ENCODE measurements around the gene WDCP.
"Not testable (repeated sequence)": the region's sequence is repeated elsewhere in the genome, so short reads cannot be mapped to it uniquely, and the experiment has no call there.

The WDCP gene

GRCh38 chr2:24046930-24047702 lies at the start of gene WDCP:
WDCP (minus strand) TSS chr2:24047391; CDS start chr2:24039494, 7,897 bp downstream.
- peak; percentile 99 for DNase-seq (ENCODE audit: low read depth)

DNA sequence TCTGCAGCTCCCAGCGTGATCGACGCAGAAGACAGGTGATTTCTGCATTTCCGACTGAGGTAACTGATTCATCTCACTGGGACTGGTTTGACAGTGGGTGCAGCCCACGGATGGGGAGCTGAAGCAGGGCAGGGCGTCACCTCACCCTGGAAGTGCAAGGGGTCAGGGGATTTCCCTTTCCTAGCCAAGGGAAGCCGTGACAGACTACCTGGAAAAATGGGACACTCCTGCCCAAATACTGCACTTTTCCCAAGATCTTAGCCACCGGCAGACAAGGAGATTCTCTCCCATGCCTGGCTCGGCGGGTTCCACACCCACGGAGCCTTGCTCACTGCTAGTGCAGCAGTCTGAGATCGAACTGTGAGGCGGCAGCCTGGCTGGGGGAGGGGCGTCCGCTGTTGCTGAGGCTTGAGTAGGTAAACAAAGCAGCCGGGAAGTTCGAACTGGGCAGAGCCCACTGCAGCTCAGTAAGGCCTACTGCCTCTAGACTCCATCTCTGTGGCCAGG lies 48.0 kb upstream of the WDCP start:
- DNase-seq (ENCODE audit: low read depth): not testable (repeated sequence)

DNA sequence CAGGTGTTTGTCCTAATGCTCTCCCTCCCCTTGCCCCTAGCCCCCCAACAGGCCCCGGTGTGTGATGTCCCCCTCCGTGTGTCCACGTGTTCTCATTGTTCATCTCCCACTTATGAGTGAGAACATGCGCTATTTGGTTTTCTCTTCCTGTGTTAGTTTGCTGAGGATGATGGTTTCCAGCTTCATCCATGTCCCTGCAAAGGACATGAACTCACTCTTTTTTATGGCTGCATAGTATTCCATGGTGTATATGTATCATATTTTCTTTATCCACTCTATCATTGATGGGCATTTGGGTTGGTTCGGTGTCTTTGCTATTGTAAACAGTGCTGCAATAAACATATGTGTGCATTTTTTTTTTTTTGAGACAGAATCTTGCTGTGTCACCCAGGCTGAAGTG lies 46.1 kb upstream of the WDCP start:
- not testable (repeated sequence) for DNase-seq (ENCODE audit: low read depth)

- peak; percentile 83 for DNase-seq (ENCODE audit: low read depth)
These were observed 41.7 kb upstream of the WDCP start for GRCh38 chr2:24088821-24089359.

GRCh38 chr2:24087032-24087431 lies 39.8 kb upstream of the WDCP start:
- DNase-seq (ENCODE audit: low read depth): no peak

GRCh38 chr2:24086241-24086640 lies 39.0 kb upstream of the WDCP start:
- DNase-seq (ENCODE audit: low read depth): no peak

- no peak for DNase-seq (ENCODE audit: low read depth)
These were observed 38.0 kb upstream of the WDCP start for GRCh38 chr2:24085200-24085489.

DNA sequence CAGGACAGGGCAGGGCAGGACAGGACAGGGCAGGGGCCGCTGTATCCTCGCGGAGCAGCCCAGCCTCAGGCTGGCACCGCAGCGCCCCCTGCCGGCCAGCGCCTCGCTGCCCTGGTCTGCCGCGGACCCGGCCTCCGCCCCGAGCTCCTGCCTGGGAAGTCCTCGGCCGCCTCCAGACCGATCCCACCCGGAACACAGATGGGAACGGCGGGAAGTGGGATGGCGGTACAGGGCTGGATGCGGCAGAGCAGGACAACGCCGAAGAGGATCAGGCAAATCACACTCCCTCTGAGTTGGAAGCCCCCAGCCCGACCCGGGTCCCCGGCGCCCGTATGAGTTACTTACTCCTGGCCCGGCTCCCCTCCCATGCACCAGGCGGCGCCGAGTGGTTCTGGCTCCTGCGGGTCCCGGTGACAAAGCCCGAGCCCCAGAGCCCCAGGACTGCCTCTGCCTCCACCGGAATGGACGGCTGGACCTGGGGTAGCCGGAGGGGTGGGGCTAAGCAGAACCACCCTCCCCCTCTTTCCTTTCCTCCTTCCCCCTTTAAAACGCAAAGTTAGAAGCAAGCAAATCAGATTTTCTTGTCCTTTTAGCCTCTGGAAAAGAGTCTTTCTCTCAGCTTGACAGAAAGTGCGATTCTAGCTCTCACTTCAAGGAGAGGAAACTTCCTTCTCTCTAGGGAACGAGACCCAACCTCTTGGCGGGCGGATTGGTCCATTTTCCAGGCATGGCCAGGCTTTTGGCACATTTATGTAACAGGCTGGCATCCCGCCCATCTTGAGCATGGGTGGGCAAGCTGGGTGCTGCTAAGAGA lies 37.4 kb upstream of the WDCP start, which contains the start of gene TP53I3:
Gene TP53I3 (minus strand): TSS at position 449 of the 814 bp plus-strand sequence. CDS start 508 bp downstream, outside the sequence.
- DNase-seq (ENCODE audit: low read depth): peak; percentile 77

GRCh38 chr2:24083567-24084385 lies 36.6 kb upstream of the WDCP start:
- DNase-seq (ENCODE audit: low read depth): peak; percentile 81

DNA sequence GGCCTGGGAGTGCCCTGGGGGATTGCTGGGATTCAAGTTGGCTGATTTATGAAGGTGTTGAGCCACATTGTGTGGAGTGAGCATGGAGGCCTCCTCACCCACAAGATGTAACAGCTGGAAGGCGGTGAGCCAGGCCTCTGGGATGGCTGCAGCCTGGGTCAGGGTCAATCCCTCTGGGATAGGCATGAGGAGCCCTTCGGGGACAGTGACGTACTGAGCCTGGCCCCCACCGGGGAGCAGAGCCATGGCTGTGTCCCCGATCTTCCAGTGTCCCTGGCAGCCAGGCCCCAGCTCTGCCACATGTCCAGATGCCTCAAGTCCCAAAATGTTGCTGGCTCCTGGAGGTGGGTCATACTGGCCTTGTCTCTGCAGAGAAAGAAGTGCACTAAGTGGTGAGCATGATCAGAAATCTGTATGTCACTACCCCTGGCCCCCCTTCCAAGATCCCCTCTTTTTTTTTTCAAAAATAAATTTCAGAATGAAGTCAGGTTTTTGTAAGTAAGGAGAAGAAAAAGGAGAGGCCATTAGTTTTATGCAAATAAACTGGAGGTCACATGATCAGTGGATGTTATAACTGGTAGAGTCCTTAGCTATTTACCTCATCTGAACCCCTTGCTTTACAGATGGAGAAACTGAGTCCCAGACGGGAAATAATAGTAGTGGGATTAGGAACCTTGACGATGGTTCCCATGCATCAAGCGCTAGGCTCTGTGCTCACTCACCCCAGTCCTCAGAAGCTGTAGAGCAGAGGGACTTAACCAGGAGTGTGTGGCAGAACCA lies 35.8 kb upstream of the WDCP start:
- no peak for DNase-seq (ENCODE audit: low read depth)

GRCh38 chr2:24080701-24081100 lies 33.5 kb upstream of the WDCP start:
- no peak for DNase-seq (ENCODE audit: low read depth)

DNA sequence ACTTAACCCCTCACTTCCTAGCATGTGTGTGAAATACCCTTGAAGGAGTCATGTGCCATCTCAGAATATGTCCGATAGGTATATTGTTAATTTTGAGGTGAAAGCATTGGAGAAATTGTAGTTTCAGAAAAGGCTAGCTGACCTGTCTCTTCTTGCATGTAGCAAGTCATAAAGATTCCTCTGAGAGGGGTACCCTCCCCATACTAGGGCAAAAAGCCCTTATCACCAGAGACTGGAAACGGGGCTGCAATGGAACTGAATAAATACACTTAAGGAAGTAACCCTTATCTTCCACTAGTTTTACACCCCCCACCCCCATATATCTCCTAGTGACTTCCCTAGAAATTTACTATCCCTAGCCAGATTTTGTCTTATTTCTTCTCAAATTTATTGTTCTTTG lies 30.7 kb upstream of the WDCP start:
- DNase-seq (ENCODE audit: low read depth): no peak

GRCh38 chr2:24077535-24077877 lies 30.3 kb upstream of the WDCP start:
- DNase-seq (ENCODE audit: low read depth): no peak

DNA sequence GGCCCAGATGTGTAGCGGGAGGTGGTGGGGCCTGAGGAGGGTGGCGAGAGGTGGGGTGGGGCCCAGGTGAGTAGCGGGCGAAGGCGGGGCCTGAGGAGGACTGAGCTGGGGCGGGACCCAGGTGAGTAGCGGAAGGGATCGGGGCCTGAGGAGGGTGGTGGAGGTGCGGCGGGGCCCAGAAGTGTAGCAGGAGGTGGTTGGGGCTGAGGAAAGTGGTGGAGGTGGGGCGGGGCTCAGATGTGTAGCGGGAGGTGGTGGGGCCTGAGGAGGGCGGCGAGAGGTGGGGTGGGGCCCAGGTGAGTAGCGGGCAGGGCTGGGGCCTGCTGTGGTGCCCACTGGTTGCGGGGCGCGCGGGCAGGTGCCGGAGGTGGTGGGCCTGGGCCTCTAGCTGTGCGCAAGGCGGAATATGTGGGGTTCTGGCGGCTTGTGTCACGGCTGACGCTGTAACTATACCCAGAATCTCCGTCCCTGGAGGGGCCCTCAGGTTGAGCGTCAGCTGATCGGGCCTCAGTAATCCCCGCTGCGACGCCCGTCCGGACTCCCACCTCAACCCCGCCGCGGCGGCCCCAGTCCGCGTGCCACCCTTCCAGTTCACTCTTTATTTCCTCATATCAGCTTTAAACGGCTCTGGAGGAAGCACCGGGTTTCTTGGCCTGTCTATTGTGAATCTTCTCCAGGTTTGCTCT lies 29.8 kb upstream of the WDCP start:
- DNase-seq (ENCODE audit: low read depth): no peak

DNA sequence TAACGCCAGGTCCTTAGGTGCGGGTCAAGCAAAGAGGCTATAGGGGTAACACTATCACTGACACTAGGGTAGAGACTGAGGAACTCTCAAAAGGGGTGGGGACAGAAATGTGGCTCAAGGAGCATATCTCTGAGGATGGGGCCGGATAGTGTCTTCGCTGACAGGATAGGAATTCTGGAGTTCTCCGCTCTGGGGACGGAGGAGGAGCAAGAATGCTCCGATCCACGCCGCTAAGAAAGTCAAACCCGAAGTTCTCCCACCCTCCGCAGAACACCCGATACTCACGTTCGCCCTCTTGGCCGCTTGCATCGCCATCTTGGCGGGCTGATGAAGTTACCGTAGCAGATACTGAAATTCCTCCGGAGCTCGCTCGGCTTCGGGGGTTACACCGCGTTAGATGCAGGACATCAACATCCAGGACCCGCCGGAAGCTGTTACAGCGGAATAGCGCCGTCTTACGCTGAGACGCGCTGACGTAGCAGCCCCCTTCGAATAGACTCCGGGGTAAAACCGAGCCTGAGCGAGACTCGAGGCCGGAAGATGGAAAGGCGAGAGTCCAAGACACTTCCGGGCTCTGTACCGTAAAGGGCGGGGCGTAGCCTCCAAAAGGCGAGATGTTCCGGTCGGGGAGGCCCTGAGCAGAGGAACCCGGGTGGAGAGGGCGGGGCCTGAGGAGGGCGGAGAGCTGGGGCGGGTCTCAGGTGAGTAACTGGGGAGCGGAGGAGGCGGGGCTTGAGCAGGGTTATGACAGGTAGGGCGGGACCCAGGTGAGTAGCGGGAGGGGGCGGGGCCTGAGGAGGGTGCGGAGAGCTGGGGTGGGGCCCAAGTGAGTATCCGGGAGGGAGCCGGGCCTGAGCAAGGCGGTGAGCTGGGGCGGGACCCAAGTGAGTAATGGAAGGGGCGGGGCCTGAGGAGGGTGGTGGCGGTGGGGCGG lies 29.0 kb upstream of the WDCP start, which contains the start of gene SF3B6:
Gene SF3B6 (minus strand): TSS at position 412 of the 934 bp plus-strand sequence. CDS start 97 bp downstream, at position 315.
- peak; percentile 99 for DNase-seq (ENCODE audit: low read depth)

DNA sequence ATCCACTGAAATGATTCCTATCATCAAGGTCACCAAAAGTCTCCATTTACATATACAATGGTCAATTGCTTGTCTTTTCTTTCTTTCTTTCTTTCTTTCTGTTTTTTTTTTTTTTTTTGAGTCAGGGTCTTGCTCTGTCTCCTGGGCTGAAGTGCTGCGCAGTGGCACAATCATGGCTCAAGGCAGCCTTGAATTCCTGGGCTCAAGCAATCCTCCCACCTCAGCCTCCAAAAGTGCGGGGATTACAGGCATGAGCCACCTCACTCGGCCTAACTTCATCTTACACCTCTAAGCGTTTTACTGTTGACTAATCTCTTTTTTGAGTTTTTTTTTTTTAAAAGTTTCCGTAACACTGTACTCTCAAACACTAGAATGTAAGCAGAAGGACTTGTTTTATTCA lies 28.1 kb upstream of the WDCP start:
- no peak for DNase-seq (ENCODE audit: low read depth)

- DNase-seq (ENCODE audit: low read depth): no peak
These were observed 26.6 kb upstream of the WDCP start for GRCh38 chr2:24073816-24074215.

GRCh38 chr2:24072259-24072658 lies 25.1 kb upstream of the WDCP start:
- no peak for DNase-seq (ENCODE audit: low read depth)

DNA sequence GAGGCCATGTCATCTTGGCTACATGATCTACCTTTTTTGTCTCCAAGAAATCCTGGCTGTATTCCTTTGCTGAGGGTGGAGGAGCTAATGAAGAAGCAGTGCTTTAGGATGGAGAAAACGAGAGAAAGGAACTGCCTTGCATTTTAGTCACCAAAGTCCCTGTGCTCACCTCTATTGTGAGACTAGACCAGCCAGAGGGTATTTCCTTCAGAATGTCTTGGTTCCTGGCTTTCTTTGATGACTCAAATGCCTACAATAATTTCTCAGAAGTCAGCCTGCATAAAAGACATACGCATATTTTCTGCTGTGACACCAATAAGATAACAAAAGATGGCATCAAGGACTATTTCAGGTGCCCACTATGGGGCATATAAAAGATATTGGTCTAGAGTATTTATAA lies 18.1 kb upstream of the WDCP start:
- DNase-seq (ENCODE audit: low read depth): no peak

Measured in amniotic epithelial cell (primary cell).